Tibial nerve (tissue), 4 donors: Measurements from ENCODE around the gene UBN2. TPM values are rescaled to one million over a fixed set of nuclear protein-coding genes. Genes with fewer than 3 reads are reported as not detected.
"Not testable (repeated sequence)": the region's sequence is repeated elsewhere in the genome, so short reads cannot be mapped to it uniquely, and the experiment has no call there.

ENCODE experiments used
- DNase-seq, 2 donors: peaks; one replicate each; pipeline ENCODE4 v3.0.0-alpha.2; 2019; ENCODE audit warnings: low spot score in 2 of 2
- H3K27ac ChIP-seq, 4 donors: fragments of 200-600 bp; sonication (generic) in 3 of 4; one replicate each; pipeline ENCODE4 v1.5.1; 2017 to 2019; ENCODE audit warnings: mild to moderate bottlenecking in 1 of 4
- H3K27me3 ChIP-seq, 2 donors: fragments of 200-600 bp; sonication (generic) in 1 of 2; one replicate each; pipeline versions ENCODE4 v1.5.1 to v1.6.0; 2017 to 2019
- H3K36me3 ChIP-seq, 3 donors: fragments of 200-600 bp; sonication (generic); one replicate each; pipeline ENCODE4 v1.5.1; 2018 to 2019
- H3K4me1 ChIP-seq, 4 donors: fragments of 200-600 bp; sonication (generic) in 3 of 4; one replicate each; pipeline ENCODE4 v1.5.1; 2017 to 2019
- H3K4me3 ChIP-seq, 4 donors: fragments of 200-600 bp; sonication (generic) in 3 of 4; one replicate each; pipeline ENCODE4 v1.5.1; 2017 to 2019; ENCODE audit warnings: mild to moderate bottlenecking in 1 of 4, moderate library complexity in 1 of 4
- H3K9me3 ChIP-seq, 4 donors: fragments of 200-600 bp; sonication (generic) in 3 of 4; one replicate each; pipeline ENCODE4 v1.5.1; 2017 to 2019
- EP300 ChIP-seq, 2 donors: sonication (generic); formaldehyde crosslinking; IDR thresholded peaks; one replicate each; pipeline ENCODE4 v1.6.1; 2017; ENCODE audit warnings: antibody characterized with exemption in 2 of 2, mild to moderate bottlenecking in 1 of 2
- POLR2A ChIP-seq, 2 donors: fragments of 450-650 bp; IDR thresholded peaks; one replicate each; pipeline ENCODE4 v1.6.1; 2017; ENCODE audit warnings: antibody characterized with exemption in 2 of 2, mild to moderate bottlenecking in 2 of 2, moderate library complexity in 2 of 2
- WGBS, 2 donors: methylation state at CpG; one replicate each; pipeline ENCODE4 v1.1.5; 2018; 5-methylcytosine and 5-hydroxymethylcytosine counted together
- total RNA-seq, 4 donors: library from RNA; depleted of rRNA; stranded (reverse); fragments of >200 nt; gene quantifications; one replicate each; pipeline ENCODE4 v1.1.0, GENCODE V29; 2016
- TF ChIP-seq, protein P1 (sequence below), 5 experiments: fragments of 200-600 bp in 3 of 5; fragments of 450-650 bp in 2 of 5; sonication (generic) in 3 of 5; IDR thresholded peaks; one replicate each; pipeline ENCODE4 v1.5.1; 2016 to 2019; ENCODE audit warnings: antibody characterized with exemption in 5 of 5, mild to moderate bottlenecking in 3 of 5, moderate library complexity in 2 of 5

UBN2 gene
- total RNA-seq, 4 donors from 2014 or later: 16.7 to 20.9 (median 19.2) TPM

DNA sequence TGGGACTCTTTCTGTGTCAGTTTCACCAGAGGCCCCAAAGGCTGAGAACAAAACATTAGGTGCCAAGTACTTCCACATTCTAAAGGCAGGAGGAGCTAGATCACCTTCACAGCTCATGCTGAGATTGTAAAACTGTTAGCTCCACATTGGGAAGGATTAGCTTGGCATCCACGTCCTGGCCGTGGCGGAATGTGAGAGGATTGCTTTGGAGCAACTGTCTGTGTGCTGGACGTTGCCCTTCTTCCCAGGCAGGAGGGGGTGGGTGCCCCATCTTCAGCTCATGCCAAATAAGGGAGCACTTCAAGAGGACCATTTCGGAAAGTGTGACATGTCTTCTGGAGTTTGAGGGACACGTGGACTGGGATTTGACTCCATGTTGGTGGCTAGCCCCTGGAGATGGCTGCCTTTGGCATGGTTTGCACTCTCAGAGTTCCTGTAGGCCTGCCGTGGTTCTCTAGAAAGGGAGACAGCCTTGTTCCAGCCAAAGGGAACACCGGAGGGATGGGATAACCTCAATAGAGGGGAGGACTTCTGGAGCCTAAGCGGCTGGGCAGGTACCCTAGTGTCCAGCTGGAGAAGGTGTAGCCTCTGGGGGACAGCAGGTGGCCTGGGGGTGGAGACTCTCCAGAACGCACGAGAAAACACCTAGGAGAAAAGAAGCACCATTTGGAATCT lies 90.2 kb downstream of the UBN2 start:
- no peak overlapping the region for H3K27ac ChIP-seq
- H3K4me3 ChIP-seq: no peak overlapping the region
- no peaks in the 10 kb centered on the region for H3K36me3 ChIP-seq
- no peaks in the 10 kb centered on the region for H3K9me3 ChIP-seq
- H3K4me1 ChIP-seq: no peaks in the 10 kb centered on the region
- no peak for DNase-seq
- WGBS, 2 donors: 61 to 65% methylated on average over 11 of the region's 11 CpGs
- TF ChIP-seq EP300 (IDR thresholded peaks at IDR 0.05): no peak
- TF ChIP-seq, protein P1, sequence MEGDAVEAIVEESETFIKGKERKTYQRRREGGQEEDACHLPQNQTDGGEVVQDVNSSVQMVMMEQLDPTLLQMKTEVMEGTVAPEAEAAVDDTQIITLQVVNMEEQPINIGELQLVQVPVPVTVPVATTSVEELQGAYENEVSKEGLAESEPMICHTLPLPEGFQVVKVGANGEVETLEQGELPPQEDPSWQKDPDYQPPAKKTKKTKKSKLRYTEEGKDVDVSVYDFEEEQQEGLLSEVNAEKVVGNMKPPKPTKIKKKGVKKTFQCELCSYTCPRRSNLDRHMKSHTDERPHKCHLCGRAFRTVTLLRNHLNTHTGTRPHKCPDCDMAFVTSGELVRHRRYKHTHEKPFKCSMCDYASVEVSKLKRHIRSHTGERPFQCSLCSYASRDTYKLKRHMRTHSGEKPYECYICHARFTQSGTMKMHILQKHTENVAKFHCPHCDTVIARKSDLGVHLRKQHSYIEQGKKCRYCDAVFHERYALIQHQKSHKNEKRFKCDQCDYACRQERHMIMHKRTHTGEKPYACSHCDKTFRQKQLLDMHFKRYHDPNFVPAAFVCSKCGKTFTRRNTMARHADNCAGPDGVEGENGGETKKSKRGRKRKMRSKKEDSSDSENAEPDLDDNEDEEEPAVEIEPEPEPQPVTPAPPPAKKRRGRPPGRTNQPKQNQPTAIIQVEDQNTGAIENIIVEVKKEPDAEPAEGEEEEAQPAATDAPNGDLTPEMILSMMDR (IDR thresholded peaks at IDR 0.05): peak in 1 of 5 experiments; percentile 13
- H3K27me3 ChIP-seq: no peaks in the 10 kb centered on the region

DNA sequence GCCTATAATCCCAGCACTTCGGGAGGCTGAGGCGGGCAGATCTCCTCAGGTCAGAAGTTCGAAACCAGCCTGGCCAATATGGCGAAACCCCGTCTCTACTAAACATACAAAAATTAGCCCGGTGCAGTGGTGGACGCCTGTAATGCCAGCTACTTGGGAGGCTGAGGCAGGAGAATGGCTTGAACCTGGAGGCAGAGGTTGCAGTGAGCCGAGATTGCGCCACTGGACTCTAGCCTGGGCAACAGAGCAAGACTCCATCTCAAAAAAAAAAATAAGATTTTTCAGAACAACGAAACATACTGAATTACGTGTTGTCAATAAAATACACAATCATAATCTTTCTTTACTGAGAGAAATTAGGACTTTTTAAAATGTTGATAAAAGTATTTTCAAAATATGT lies 93.7 kb downstream of the UBN2 start:
- DNase-seq, H3K4me3 ChIP-seq, H3K27ac ChIP-seq, H3K9me3 ChIP-seq, H3K36me3 ChIP-seq, H3K4me1 ChIP-seq, H3K27me3 ChIP-seq: not testable (repeated sequence)
- 92 to 95% methylated on average over 11 of the region's 11 CpGs for WGBS, 2 donors

DNA sequence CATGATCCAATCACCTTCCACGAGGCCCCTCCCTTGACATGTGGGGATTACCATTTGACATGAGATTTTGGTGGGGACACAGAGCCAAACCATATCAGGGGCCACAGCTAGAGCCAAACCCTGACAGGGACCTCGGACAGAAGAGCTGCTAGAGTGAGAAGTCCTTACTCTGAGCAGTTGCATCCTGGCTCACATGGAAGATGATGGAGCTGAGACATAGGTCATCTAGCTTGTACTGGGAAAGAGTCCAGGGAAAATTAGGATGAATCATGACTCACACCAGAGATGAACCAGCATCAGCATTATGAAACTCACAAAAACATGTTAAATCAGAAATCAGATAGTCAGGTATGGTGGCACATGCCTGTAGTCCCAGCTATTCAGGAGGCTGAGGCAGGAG lies 97.3 kb downstream of the UBN2 start:
- H3K4me1 ChIP-seq: no peaks in the 10 kb centered on the region
- H3K36me3 ChIP-seq: no peaks in the 10 kb centered on the region
- H3K4me3 ChIP-seq: no peak overlapping the region
- no peak for TF ChIP-seq EP300 (IDR thresholded peaks at IDR 0.05)
- H3K9me3 ChIP-seq: no peaks in the 10 kb centered on the region
- whole genome bisulfite sequencing, 2 donors: 53 to 83% methylated on average over 2 of the region's 2 CpGs
- no peak overlapping the region for H3K27ac ChIP-seq
- H3K27me3 ChIP-seq: no peaks in the 10 kb centered on the region
- no peak for DNase-seq

DNA sequence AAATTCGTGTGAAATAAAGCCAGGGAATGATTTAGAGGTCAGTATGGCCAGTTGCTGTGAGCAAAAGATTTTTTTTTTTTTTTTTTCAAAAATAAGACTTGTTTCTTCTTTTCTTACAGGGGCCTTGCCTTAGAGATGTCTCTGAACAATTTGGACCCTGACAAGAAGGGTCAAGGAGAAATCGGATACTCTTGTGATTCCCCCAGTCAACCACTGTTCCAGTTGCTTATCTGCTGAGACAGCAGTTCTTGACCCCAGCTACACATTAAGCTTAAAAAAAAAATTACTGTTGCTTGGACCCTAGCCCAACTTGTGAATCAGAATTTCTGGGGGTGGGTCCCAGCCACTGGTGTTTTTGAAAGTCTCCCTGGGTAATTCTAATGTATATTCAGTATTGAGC lies 98.1 kb downstream of the UBN2 start:
- Histone ChIP-seq H3K4me3 (no peak overlapping the region), H3K27me3 (no peaks in the 10 kb centered on the region), H3K36me3 (no peaks in the 10 kb centered on the region), H3K4me1 (no peaks in the 10 kb centered on the region), H3K27ac (no peak overlapping the region), H3K9me3 (no peaks in the 10 kb centered on the region)
- WGBS, 2 donors: 40 to 48% methylated on average over 2 of the region's 2 CpGs
- DNase-seq: no peak
- TF ChIP-seq, protein P1 (IDR thresholded peaks at IDR 0.05): no peak
- TF ChIP-seq EP300 (IDR thresholded peaks at IDR 0.05) (no peak), POLR2A (IDR thresholded peaks at IDR 0.05) (no peak)

DNA sequence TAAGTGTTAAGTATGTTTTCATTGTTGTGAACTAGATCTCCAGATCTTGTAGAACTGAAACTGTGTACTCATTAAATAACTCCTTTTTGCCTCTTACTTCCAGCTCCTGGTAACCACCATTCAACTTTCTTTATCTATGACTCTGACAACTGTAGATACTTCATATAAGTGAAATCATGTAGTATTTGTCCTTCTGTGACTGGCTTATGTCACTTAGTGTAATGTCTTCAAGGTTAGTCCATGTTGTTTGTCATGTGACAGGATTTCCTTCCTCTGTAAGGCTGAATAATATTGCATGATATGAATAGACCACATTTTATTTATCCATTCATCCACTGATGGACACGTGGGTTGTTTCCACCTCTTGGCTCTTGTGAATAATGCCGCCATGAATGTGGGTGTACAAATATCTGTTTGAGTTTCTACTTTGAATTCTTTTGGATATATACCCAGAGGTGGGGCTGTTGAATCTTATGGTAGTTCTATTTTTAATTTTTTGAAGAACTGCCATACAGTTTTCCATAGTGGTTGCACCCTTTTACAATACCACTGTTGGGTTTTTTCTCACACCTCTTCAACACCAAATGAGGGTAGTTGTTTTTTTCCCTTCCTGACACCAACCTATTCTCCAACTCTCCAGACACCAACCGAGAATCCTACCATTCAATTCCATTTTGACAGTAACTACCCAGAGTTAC lies 99.4 kb downstream of the UBN2 start:
- 79 to 81% methylated on average over 3 of the region's 3 CpGs for WGBS, 2 donors
- TF ChIP-seq, protein P1 (IDR thresholded peaks at IDR 0.05): no peak
- Histone ChIP-seq H3K4me3 (no peak overlapping the region), H3K27me3 (no peaks in the 10 kb centered on the region), H3K9me3 (no peaks in the 10 kb centered on the region), H3K36me3 (no peaks in the 10 kb centered on the region), H3K4me1 (no peaks in the 10 kb centered on the region), H3K27ac (no peak overlapping the region)
- DNase-seq: no peak

DNA sequence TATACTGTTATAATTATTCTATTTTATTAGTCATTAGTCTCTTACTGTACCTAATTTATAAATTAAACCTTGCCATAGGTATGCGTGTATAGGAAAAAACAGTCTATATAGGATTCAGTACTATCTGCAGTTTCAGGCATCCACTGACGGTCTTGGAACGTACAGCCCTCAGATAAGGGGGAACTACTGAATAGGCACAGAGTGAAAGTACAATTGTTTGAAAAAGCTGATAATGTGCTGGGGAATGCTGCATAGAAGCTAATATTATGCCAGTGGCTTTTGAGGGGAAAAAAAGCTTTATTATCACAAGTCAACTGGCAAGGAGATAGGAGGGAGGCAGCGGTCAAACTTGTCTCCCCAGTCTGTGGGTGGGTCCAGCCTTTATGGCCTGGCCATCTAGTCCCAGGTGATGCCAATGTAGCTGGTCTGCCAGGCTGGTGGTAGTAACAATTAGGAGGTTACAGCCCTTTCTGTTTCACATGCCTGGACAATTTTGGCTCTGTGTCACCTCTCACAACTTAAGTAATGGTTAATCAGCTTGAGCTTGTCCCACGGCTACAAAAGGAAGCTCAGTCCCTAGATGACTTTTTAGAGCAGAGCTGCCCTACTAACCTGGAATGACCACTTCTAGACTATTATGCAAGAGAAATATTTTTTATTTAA lies 101.8 kb downstream of the UBN2 start:
- TF ChIP-seq, protein P1 (IDR thresholded peaks at IDR 0.05): no peak
- no peak for TF ChIP-seq POLR2A (IDR thresholded peaks at IDR 0.05)
- TF ChIP-seq EP300 (IDR thresholded peaks at IDR 0.05): no peak
- Histone ChIP-seq H3K27ac (no peak overlapping the region), H3K4me1 (no peaks in the 10 kb centered on the region), H3K9me3 (no peaks in the 10 kb centered on the region), H3K27me3 (no peaks in the 10 kb centered on the region), H3K4me3 (no peak overlapping the region), H3K36me3 (no peaks in the 10 kb centered on the region)
- no peak for DNase-seq
- 56 to 58% methylated on average over 5 of the region's 5 CpGs for WGBS, 2 donors

DNA sequence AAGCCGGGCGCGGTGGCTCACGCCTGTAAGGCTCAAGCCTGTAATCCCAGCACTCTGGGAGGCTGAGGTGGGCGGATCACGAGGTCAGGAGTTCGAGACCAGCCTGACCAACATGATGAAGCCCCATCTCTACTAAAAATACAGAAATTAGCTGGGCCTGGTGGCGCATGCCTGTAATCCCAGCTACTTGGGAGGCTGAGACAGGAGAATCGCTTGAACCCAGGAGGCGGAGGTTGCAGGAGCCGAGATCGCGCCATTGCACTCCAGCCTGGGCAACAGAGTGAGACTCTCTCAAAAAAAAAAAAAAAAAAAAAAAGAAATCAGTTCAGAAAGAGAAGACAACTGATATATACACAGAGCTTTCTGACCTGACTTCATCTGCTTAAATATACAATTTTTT lies 102.4 kb downstream of the UBN2 start:
- H3K4me1 ChIP-seq, DNase-seq, H3K9me3 ChIP-seq, H3K4me3 ChIP-seq, H3K27me3 ChIP-seq, H3K36me3 ChIP-seq, H3K27ac ChIP-seq: not testable (repeated sequence)
- 93 to 97% methylated on average over 13 of the region's 13 CpGs for WGBS, 2 donors
